GM18907 (cell line): ENCODE measurements around the gene AIG1.
"Not testable (repeated sequence)": the region's sequence is repeated elsewhere in the genome, so short reads cannot be mapped to it uniquely, and the experiment has no call there.

Experiments used
- ATAC-seq: cut with Tn5 transposase; IDR thresholded peaks from one replicate; pipeline ENCODE4 v1.9.1; 2021; ENCODE audit warnings: mild to moderate bottlenecking, moderate library complexity; ENCODE audit not compliant: unreplicated experiment

The AIG1 gene

GRCh38 chr6:143055891-143056290, 4.8 kb upstream of the AIG1 start:
- no peak for ATAC-seq

GRCh38 chr6:143058987-143059386, 1.7 kb upstream of the AIG1 start:
- no peak for ATAC-seq

- no peak for ATAC-seq
Observed at GRCh38 chr6:143059663-143060353, 881 bp upstream of the AIG1 start.

- ATAC-seq = peak; percentile 80
Observed at GRCh38 chr6:143060354-143060805, 309 bp upstream of the AIG1 start.

GRCh38 chr6:143061597-143062385, 1.1 kb downstream of the AIG1 start:
- ATAC-seq = peak; percentile 18

DNA sequence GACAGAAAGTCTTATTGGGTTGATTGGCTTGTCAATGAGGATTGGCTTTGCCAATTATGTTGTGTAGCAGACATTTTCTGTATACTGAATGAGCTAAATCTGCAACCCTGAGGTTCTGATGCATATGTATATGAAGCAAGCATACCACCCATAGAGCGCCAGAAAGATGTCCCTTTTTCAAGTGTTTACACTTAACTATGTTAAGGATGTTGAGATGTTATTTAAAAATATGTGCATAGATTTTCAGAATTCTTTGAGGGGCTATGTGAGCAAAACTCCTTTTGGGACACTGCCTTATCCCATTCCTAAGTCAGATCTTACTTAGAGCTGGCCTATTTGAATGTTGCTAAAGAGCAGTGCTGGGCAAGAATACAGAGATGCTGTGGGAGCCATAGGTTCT, 1.9 kb downstream of the AIG1 start:
- ATAC-seq = no peak

GRCh38 chr6:143063631-143064030, 2.9 kb downstream of the AIG1 start:
- no peak for ATAC-seq

DNA sequence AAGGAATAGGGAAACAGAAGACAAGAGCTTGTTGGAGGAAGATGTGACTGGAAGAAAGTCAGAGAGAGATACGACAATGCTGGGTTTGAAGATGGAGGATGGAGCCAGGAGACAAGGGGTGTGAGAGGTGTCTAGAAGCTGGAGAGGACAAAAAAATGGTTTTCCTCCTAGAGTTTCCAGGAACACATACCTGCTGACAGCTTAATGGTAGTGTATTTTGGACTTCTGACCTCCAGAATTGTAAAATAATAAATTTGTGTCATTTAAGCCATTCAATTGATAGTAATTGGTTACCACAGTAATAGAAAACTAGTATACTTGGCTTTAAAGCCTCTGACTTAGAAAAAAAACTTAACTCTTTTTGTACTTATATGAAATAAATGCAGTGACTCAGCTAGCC, 3.6 kb downstream of the AIG1 start:
- no peak for ATAC-seq

DNA sequence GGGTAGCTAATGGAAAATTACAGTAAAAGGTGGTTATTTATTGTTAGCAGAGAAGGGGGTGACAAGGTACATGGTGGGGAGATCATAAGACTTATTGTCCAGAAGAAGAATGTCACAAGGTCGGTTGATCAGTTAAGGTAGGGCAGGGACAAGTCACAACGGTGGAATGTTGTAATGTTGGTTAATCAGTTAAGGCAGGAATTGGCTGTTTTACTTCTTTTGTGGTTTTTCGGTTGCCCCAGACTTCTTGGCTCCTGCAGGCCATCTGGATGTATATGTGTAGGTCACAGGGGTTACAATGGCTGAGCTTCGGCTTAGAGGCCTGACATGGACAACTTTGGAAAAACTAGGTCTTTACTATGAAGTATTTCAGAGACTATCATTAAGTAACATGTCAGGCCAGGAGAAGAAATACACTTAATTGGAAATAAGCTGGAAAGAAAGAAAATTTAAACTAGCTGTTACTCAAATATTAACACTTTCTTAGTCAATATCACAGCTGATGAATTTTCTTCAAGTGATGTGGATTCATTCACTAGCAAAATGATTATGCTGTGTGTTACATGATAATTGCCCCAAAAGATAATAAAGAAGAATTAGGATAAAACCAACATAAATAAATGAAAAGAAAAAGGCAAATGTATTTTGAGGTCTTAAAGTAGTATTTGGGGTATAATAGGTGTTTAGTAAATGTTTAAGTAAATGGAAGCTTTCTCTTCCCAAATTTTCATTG, 4.4 kb downstream of the AIG1 start:
- ATAC-seq = no peak

DNA sequence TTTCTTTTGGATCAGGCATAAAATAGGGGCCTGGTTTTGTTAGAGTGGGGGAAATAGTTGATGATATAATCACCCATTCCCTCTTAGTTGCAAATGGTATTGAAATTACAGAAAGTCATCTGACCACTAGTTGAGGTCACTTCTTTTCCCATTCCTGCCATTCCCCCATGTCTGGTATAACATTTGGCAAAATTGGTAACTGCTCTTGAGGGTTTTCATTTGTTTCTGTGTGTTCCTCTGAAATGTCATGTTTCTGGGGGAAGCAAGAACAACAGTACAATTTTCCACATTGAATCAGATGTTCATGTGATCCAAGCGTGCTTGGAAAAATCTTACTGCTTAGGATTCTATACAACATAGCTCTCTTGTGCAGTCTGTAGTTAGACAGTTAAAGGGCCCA, 7.3 kb downstream of the AIG1 start:
- no peak for ATAC-seq

DNA sequence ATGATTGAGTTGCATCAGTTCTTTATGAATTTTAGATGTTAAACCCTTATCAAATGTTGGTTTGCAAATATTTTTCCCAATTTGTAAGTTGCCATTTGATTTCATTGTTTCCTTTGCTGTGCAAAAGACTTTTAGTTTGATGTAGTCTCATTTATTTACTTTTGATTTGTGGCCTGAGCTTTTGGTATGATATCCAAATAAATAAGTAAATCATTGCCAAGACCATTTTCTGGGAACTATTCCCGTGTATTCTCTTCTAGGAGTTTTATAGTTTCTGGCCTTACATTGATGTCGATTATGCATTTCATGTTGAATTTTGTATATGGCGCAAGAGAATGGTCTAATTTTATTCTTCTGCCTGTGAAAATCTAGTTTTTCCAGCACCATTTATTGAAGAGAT, 13.4 kb downstream of the AIG1 start:
- ATAC-seq = no peak

- no peak for ATAC-seq
Observed at GRCh38 chr6:143074670-143075318, 14.1 kb downstream of the AIG1 start.

- ATAC-seq = no peak
Observed at GRCh38 chr6:143078468-143079324, 18.0 kb downstream of the AIG1 start.

- no peak for ATAC-seq
Observed at GRCh38 chr6:143079325-143079640, 18.6 kb downstream of the AIG1 start.

- not testable (repeated sequence) for ATAC-seq
Observed at GRCh38 chr6:143082274-143082673, 21.6 kb downstream of the AIG1 start.

DNA sequence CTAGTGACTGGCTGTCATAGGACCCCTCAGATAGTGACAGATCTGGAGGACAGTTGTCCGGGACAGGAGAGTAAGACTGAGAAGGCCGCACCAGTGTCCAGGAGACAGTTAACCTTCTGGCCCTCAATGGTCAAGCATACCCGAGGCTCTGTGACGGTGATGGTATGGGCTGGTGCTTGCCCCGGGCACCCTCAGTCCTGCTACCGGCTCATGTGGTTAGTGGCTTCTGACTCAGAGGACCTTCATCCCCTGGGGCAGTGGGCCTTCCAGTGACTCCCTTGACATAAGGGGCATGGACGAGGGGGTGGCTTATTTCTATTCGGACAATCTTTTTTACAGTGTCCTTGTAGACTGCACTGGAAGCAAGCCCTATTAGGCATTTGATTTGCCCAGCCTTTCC, 23.3 kb downstream of the AIG1 start:
- ATAC-seq = not testable (repeated sequence)

- ATAC-seq = not testable (repeated sequence)
Observed at GRCh38 chr6:143087335-143087734, 26.6 kb downstream of the AIG1 start.

- no peak for ATAC-seq
Observed at GRCh38 chr6:143087856-143088255, 27.2 kb downstream of the AIG1 start.

DNA sequence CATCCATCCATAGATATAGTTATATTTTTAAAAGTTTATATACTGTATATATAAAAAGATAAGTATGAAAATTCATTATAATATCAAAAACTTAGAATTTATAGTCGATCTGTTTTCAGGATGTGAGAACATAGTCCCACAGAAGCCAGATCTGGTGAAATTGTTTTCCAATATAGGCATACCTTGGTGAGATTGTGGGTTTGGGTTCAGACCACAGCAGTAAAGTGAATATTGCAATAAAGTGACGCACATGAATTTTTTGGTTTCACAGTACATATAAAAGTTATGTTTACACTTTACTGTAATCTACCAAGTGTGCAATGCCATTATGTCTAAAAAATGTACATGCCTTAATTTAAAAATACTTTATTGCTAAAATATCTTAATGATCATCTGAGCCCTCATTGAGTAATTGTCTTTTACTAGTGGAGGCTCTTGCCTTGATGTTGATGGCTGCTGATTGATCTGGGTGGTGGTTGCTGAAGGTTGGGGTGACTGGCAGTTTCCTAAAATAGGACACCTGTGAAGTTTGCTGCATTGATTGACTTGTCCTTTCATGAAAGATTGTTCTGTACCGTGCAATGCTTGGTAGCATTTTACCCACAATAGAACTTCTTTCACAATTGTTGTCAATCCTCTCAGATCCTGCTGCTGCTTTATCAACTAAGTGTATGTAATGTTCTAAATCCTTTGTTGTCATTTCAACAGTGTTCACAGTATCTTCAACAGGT, 29.8 kb downstream of the AIG1 start:
- ATAC-seq = no peak

DNA sequence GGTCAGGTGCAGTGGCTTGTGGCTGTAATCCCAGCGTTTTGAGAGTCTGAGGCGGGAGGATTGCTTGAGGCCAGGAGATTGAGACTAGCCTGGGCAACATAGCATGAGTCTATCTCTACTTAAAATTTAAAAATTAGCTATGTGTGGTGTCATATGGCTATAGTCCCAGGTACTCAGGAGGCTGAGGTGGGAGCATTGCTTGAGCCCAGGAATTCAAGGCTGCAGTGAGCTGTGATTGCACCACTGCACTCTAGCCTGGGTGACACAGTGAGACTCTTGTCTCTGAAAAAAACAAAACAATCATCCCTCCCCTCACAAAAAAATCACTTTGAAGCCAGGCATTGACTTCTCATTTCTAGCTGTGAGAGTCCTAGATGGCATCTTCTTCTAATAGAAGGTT, 32.1 kb downstream of the AIG1 start:
- ATAC-seq = no peak
